ENCODE results near the gene WNK1.
"Not testable (repeated sequence)": the region's sequence is repeated elsewhere in the genome, so short reads cannot be mapped to it uniquely, and the experiment has no call there.

WNK1 gene

GRCh38 chr12:777550-778047 lies 25.2 kb downstream of the WNK1 start:
- no peak overlapping the region for H3K4me3 ChIP-seq (ENCODE audit: low read depth, low read length)

GRCh38 chr12:778615-779014 lies 26.2 kb downstream of the WNK1 start:
- H3K4me3 ChIP-seq (ENCODE audit: low read depth, low read length): no peak overlapping the region

GRCh38 chr12:779745-780734 lies 27.7 kb downstream of the WNK1 start:
- H3K4me3 ChIP-seq (ENCODE audit: low read depth, low read length): no peak overlapping the region

- H3K4me3 ChIP-seq (ENCODE audit: low read depth, low read length): no peak overlapping the region
These were observed 28.5 kb downstream of the WNK1 start for GRCh38 chr12:780750-781379.

GRCh38 chr12:785706-786105 lies 33.3 kb downstream of the WNK1 start:
- no peak overlapping the region for H3K4me3 ChIP-seq (ENCODE audit: low read depth, low read length)

- H3K4me3 ChIP-seq (ENCODE audit: low read depth, low read length): no peak overlapping the region
These were observed 35.9 kb downstream of the WNK1 start for GRCh38 chr12:788288-788687.

- H3K4me3 ChIP-seq (ENCODE audit: low read depth, low read length): not testable (repeated sequence)
These were observed 36.4 kb downstream of the WNK1 start for GRCh38 chr12:788762-789161.

GRCh38 chr12:789852-790563 lies 37.6 kb downstream of the WNK1 start:
- H3K4me3 ChIP-seq (ENCODE audit: low read depth, low read length): no peak overlapping the region

- H3K4me3 ChIP-seq (ENCODE audit: low read depth, low read length): no peak overlapping the region
These were observed 38.2 kb downstream of the WNK1 start for GRCh38 chr12:790608-791007.

GRCh38 chr12:793037-793436 lies 40.7 kb downstream of the WNK1 start:
- H3K4me3 ChIP-seq (ENCODE audit: low read depth, low read length): no peak overlapping the region

- H3K4me3 ChIP-seq (ENCODE audit: low read depth, low read length): no peak overlapping the region
These were observed 41.3 kb downstream of the WNK1 start for GRCh38 chr12:793711-794110.

GRCh38 chr12:795305-795704 lies 42.9 kb downstream of the WNK1 start:
- no peak overlapping the region for H3K4me3 ChIP-seq (ENCODE audit: low read depth, low read length)

- H3K4me3 ChIP-seq (ENCODE audit: low read depth, low read length): no peak overlapping the region
These were observed 48.0 kb downstream of the WNK1 start for GRCh38 chr12:800401-800800.

- no peak overlapping the region for H3K4me3 ChIP-seq (ENCODE audit: low read depth, low read length)
These were observed 50.1 kb downstream of the WNK1 start for GRCh38 chr12:802242-803120.

- no peak overlapping the region for H3K4me3 ChIP-seq (ENCODE audit: low read depth, low read length)
These were observed 52.7 kb downstream of the WNK1 start for GRCh38 chr12:805022-805632.

GRCh38 chr12:806200-806791 lies 53.9 kb downstream of the WNK1 start:
- H3K4me3 ChIP-seq (ENCODE audit: low read depth, low read length): no peak overlapping the region

- H3K4me3 ChIP-seq (ENCODE audit: low read depth, low read length): no peak overlapping the region
These were observed 54.8 kb downstream of the WNK1 start for GRCh38 chr12:807041-807735.

- no peak overlapping the region for H3K4me3 ChIP-seq (ENCODE audit: low read depth, low read length)
These were observed 57.7 kb downstream of the WNK1 start for GRCh38 chr12:810116-810515.
